Adrenal gland (tissue), 5 donors: ENCODE data around the gene NRBP1.

Experiments
- POLR2A ChIP-seq, 2 donors: fragments of 450-650 bp; IDR thresholded peaks; one replicate each; pipeline ENCODE4 v1.6.1; 2017; ENCODE audit warnings: antibody characterized with exemption in 2 of 2, mild to moderate bottlenecking in 2 of 2, moderate library complexity in 1 of 2
- TF ChIP-seq, protein P1 (sequence below), 6 experiments: fragments of 450-650 bp in 4 of 6; fragments of 200-600 bp in 2 of 6; sonication (generic) in 1 of 6; IDR thresholded peaks; 1 replicate in 5 of 6; 2 replicates in 1 of 6; pipeline versions ENCODE4 v1.5.1 to v1.8.0; 2016 to 2021; ENCODE audit warnings: antibody characterized with exemption in 6 of 6, mild to moderate bottlenecking in 2 of 6, moderate library complexity in 1 of 6
- donor health status: DM: no; HTN: no; CAD: no.

DNA sequence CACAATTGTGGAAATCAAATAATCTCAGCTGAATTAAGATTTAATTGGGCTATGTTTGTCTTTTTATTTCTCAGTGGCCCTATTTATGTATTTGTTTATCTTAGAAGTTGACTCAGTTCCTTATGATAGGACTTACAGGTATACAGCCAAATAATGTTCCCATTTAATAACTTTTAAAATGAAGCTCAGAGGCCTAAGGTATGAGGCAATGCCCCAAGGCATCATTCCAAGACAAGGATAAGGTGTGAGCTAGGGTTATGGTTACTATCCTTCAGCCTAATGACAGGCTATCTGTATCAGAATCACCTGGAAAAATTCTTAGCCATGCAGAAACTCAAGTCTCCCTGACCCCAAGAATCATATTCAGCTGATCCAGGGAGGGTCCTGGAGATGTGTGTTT is 7.4 kb upstream of the NRBP1 start:
- TF ChIP-seq, protein P1, sequence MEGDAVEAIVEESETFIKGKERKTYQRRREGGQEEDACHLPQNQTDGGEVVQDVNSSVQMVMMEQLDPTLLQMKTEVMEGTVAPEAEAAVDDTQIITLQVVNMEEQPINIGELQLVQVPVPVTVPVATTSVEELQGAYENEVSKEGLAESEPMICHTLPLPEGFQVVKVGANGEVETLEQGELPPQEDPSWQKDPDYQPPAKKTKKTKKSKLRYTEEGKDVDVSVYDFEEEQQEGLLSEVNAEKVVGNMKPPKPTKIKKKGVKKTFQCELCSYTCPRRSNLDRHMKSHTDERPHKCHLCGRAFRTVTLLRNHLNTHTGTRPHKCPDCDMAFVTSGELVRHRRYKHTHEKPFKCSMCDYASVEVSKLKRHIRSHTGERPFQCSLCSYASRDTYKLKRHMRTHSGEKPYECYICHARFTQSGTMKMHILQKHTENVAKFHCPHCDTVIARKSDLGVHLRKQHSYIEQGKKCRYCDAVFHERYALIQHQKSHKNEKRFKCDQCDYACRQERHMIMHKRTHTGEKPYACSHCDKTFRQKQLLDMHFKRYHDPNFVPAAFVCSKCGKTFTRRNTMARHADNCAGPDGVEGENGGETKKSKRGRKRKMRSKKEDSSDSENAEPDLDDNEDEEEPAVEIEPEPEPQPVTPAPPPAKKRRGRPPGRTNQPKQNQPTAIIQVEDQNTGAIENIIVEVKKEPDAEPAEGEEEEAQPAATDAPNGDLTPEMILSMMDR (IDR thresholded peaks at IDR 0.05): no peak
- TF ChIP-seq POLR2A (IDR thresholded peaks at IDR 0.05): no peak
